HL-60 (cell line): ENCODE measurements around the gene COPS7B.

Experiments
- DNase-seq, 2 experiments: peaks; one replicate each; pipeline ENCODE4 v3.0.0-alpha.2; 2010 to 2020; ENCODE audit warnings: low read depth in 1 of 2, low spot score in 1 of 2
- H3K27ac ChIP-seq: fragments of 250-450 bp; sonication (Bioruptor Pico); replicated peaks from 2 replicates; pipeline ENCODE4 v1.5.1; 2020; ENCODE audit warnings: mild to moderate bottlenecking, moderate library complexity
- H3K27me3 ChIP-seq: fragments of 250-450 bp; sonication (Bioruptor Pico); 2 replicates; pipeline ENCODE4 v1.5.1; 2021; ENCODE audit warnings: mild to moderate bottlenecking, moderate library complexity; ENCODE audit not compliant: insufficient read depth, poor library complexity, severe bottlenecking
- H3K4me3 ChIP-seq: replicated peaks from 2 replicates; pipeline ENCODE4 v1.5.1; 2011; ENCODE audit warnings: mild to moderate bottlenecking, control low read depth, low read length; ENCODE audit not compliant: insufficient read depth
- CTCF ChIP-seq: IDR thresholded peaks from one replicate; pipeline ENCODE4 v1.5.1; 2011; ENCODE audit warnings: low read length, control low read depth, inconsistent platforms; ENCODE audit not compliant: insufficient read depth
- GABPA ChIP-seq: IDR thresholded peaks from 2 replicates; pipeline ENCODE4 v1.6.1; 2012; ENCODE audit warnings: low read depth
- POLR2AphosphoS5 ChIP-seq: IDR thresholded peaks from 2 replicates; pipeline ENCODE4 v1.6.1; 2012; ENCODE audit warnings: low read depth
- REST ChIP-seq: IDR thresholded peaks from 2 replicates; pipeline ENCODE4 v1.6.1; 2012; ENCODE audit warnings: low read depth; ENCODE audit not compliant: insufficient replicate concordance
- SPI1 ChIP-seq: IDR thresholded peaks from 2 replicates; pipeline ENCODE4 v1.6.1; 2012; ENCODE audit warnings: low read depth, mild to moderate bottlenecking, borderline replicate concordance

The COPS7B gene

GRCh38 chr2:231816327-231817026, 30.2 kb downstream of the COPS7B start:
- H3K27me3 ChIP-seq: no peaks in the 10 kb centered on the region
- no peak overlapping the region for H3K4me3 ChIP-seq
- no peak for DNase-seq
- H3K27ac ChIP-seq: no peak overlapping the region
- no peak for TF ChIP-seq POLR2AphosphoS5
- no peak for TF ChIP-seq REST
- no peak for TF ChIP-seq SPI1

GRCh38 chr2:231819447-231820042, 33.3 kb downstream of the COPS7B start:
- no peak overlapping the region for H3K27ac ChIP-seq
- TF ChIP-seq CTCF (no peak), SPI1 (no peak), GABPA (no peak), REST (no peak), POLR2AphosphoS5 (no peak)
- H3K4me3 ChIP-seq: no peak overlapping the region
- no peak for DNase-seq
- H3K27me3 ChIP-seq: no peaks in the 10 kb centered on the region

GRCh38 chr2:231820786-231821303, 34.6 kb downstream of the COPS7B start:
- H3K4me3 ChIP-seq: no peak overlapping the region
- DNase-seq: no peak
- H3K27ac ChIP-seq: no peak overlapping the region
- no peaks in the 10 kb centered on the region for H3K27me3 ChIP-seq
- TF ChIP-seq SPI1 (no peak), REST (no peak), POLR2AphosphoS5 (no peak), CTCF (no peak), GABPA (no peak)
